Daoy (cell line): Measurements from ENCODE around the gene CACNA1I. TPM values are rescaled to one million over a fixed set of nuclear protein-coding genes. Genes with fewer than 3 reads are reported as not detected.

ENCODE experiments used
- DNase-seq: peaks from one replicate; pipeline ENCODE4 v3.0.0-alpha.2; 2015; ENCODE audit warnings: low read depth
- total RNA-seq: library from RNA; depleted of rRNA; stranded (reverse); fragments of >200 nt; shearing (Covaris generic); gene quantifications from 2 replicates; pipeline ENCODE4 v1.2.3, GENCODE V29; 2014

Gene CACNA1I
- total RNA-seq, 1 experiment from 2014 or later = not detected

GRCh38 chr22:39693943-39694500 is 123.5 kb downstream of the CACNA1I start:
- DNase-seq = no peak

GRCh38 chr22:39697790-39698430 is 127.4 kb downstream of the CACNA1I start:
- DNase-seq = no peak

- DNase-seq = no peak
Measured at GRCh38 chr22:39699631-39700360, 129.2 kb downstream of the CACNA1I start.

- no peak for DNase-seq
Measured at GRCh38 chr22:39700565-39700964, 130.0 kb downstream of the CACNA1I start.

GRCh38 chr22:39703091-39703490 is 132.5 kb downstream of the CACNA1I start:
- DNase-seq = no peak

- DNase-seq = no peak
Measured at GRCh38 chr22:39703928-39704639, 133.5 kb downstream of the CACNA1I start.

- DNase-seq = no peak
Measured at GRCh38 chr22:39705386-39705785, 134.8 kb downstream of the CACNA1I start.

GRCh38 chr22:39706376-39707140 is 136.0 kb downstream of the CACNA1I start:
- DNase-seq = no peak

- DNase-seq = no peak
Measured at GRCh38 chr22:39707351-39707750, 136.8 kb downstream of the CACNA1I start.

- no peak for DNase-seq
Measured at GRCh38 chr22:39707816-39708215, 137.3 kb downstream of the CACNA1I start.

- DNase-seq = no peak
Measured at GRCh38 chr22:39710380-39711150, 140.0 kb downstream of the CACNA1I start.

- DNase-seq = no peak
Measured at GRCh38 chr22:39712081-39712480, 141.5 kb downstream of the CACNA1I start.

GRCh38 chr22:39712751-39713525 is 142.4 kb downstream of the CACNA1I start:
- DNase-seq = no peak

GRCh38 chr22:39713799-39714290 is 143.3 kb downstream of the CACNA1I start:
- DNase-seq = no peak

GRCh38 chr22:39714321-39714720 is 143.8 kb downstream of the CACNA1I start:
- DNase-seq = no peak

GRCh38 chr22:39715778-39716495 is 145.4 kb downstream of the CACNA1I start:
- DNase-seq = no peak

GRCh38 chr22:39716534-39716933 is 146.0 kb downstream of the CACNA1I start:
- no peak for DNase-seq

- DNase-seq = no peak
Measured at GRCh38 chr22:39717099-39717498, 146.5 kb downstream of the CACNA1I start.

- DNase-seq = no peak
Measured at GRCh38 chr22:39718206-39718605, 147.7 kb downstream of the CACNA1I start.
